GM19372 (cell line): ENCODE results near the gene HUS1.
"Not testable (repeated sequence)": the region's sequence is repeated elsewhere in the genome, so short reads cannot be mapped to it uniquely, and the experiment has no call there.

Experiments
- ATAC-seq: cut with Tn5 transposase; IDR thresholded peaks from one replicate; pipeline ENCODE4 v1.9.1; 2021; ENCODE audit warnings: mild to moderate bottlenecking, low read depth, moderate library complexity; ENCODE audit not compliant: unreplicated experiment

HUS1 gene

GRCh38 chr7:47946581-47947354, 32.6 kb downstream of the HUS1 start:
- ATAC-seq = no peak

DNA sequence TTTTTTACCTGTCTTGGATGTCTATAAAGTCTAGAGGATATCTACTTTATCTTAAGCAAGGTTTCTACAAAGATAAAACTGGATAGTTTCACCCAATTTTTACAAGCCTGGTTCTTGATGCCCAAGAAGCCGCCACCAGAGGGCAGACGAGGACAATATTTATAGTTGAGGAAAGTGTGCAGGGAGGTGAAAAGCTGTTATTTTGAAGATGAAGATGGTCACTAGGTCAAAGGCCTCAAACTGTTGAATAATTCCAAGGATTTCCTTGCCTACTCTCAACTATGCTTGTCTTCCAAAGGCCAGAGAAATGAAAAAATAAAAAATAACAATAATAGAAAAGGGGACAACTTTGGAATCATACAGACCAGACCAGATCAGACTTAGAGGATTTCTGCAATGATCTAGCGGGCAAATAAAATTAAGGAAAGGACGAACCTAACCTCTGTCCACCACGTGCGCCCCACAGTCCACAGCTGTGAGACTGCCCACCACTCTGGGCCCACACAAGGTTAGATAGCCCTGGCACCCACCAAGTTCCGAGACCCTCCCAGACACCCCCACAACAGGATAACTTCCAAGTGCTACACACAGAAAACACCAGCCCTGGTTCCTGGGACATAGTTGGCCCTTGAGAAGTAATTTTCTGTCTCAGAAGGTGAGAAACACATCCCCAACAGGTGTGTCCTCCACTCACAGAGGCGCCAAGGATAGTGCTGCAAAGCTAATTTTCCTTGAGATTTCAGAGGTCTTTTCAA, 34.0 kb downstream of the HUS1 start:
- ATAC-seq = peak; percentile 62

DNA sequence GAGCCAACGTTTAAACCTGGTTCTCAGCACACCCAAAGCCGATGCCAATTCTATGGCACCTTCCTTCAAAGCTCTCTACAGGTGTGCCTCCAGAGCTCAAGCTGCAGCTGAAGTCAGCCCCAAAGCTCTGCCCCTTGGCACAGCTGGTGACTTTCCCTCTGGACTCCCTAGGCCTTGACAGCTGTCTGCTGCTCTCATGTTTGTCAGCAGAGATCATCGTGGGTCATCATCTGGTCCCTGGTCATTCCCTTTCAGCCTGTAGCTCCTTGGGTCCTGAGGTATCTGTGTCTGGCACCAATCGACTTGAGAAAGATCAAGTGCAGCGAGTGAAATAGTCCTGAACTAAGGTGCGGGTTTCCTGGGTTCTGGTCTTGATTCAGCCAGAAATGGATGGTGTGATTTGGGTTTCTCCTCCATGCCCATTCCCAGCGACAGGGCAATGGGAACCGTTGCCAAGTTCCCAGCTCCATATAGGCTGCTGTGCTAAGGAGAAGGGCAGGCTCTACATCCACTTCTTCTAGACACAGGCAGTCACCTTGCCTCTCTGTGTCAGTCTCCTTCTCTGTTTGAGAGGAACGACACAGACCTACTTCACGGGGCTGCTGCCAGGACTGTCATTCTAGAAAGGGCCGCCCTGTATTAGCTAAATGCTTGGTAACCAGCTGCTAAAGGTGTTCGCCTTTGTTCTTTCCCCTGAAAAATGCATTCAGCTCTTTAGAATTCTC, 34.7 kb downstream of the HUS1 start:
- ATAC-seq = no peak

DNA sequence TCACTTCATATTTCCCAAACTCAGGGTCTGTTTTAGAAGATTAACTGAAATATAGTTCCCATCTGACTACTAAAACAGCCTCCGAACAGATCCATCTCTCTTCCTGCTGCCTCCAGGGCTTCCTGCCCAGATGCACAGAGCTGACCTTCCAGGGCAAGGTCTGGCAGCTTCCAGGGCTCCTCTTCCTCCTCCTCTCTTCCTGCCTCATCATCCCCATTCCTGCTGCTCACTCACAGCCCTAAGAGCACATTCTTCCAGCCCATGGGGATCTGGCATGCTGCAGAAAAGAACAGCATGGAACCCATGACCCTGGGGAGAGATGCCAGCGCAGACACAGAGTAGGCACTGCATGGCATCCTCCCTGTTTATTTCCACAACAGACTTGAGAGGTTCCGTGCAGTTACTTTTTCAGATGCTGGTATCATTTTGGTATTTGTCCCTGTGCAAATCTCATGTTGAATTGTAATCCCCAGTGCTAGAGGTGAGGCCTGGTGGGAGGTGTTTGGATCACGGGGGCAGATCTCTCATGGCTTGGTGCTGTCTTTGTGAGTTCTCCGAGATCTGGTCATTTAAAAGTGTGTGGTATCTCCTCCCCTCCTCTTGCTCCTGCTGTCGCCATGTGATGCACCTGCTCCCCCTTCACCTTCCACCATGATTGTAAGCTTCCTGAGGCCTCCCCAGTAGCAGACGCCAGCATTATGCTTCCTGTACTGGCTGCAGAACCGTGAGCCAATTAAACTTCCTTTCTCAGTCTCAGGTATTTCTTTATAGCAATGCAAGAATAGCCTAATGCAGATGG, 35.5 kb downstream of the HUS1 start:
- no peak for ATAC-seq

DNA sequence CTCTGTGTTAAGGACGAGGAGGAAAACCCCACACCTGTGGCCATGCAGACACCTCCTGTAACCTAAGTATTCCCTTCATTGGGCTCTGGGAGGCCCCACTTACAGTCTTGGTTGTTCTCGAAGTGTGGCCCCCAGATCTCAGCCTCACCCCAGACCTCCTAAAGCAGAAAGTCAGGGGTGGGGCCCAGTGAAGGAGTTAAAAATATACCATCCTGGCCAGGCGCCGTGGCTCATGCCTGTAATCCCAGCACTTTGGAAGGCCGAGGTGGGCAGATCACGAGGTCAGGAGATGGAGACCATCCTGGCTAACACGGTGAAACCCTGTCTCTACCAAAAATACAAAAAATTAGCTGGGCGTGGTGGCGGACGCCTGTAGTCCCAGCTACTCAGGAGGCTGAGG, 36.8 kb downstream of the HUS1 start:
- not testable (repeated sequence) for ATAC-seq

GRCh38 chr7:47942132-47942531, 37.3 kb downstream of the HUS1 start:
- ATAC-seq = no peak

- ATAC-seq = no peak
Observed at GRCh38 chr7:47941136-47941844, 38.1 kb downstream of the HUS1 start.

GRCh38 chr7:47940088-47941013, 39.1 kb downstream of the HUS1 start:
- no peak for ATAC-seq

DNA sequence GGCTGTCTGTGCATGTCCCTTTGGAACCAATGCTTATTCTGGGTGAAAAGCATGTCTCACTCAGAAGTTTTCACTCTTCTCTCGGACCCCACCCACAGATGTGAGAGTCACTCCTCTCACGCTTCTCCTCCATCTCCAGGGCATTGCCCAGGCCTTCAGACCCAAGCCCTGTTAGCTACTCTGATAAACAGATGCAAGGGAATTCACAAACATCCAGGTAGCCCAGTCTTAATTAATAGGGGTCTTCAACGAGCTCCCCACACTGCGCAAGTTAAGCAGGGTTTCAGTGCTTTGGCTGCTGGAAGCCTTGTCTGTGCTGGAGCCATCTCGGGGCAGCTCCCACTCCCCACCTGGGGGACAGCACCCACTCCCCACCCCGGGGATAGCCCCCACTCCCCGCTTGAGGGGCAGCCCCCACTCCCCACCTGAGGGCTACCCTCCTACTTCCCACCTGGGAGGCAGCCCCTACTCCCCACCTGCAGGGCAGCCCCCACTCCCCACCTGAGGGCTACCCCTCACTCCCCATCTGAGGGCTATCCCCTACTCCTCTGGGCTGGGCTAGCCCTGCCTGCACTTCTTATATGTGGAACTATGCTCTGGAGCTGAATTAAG, 39.9 kb downstream of the HUS1 start:
- no peak for ATAC-seq

DNA sequence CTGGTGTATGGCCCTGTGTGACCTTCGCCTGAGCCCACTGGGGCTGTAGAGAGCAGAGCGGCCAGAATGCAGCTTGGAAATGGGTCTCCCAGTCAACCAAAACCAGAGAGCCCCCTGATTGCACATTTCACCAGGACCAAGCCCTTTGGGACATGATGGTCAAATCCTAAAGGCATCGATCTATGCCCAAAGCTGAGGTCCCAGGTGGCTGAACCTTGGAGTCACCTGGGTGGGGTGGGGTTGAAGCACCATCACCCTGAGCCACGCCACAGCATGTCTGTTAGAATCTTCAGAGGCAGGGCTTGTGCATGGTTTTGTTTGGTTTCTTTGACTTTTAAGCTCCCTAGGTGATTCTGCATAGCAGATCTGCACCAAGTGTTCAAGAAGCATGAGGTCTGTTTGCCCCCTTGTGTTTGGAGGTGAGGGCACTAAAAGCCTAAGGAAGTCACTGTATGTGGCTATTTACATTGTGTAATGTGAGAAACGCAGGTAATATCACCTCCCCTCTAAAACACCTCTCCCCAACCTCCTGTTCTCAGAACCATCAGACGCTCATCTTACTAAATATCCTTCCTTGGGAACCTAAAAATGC, 40.7 kb downstream of the HUS1 start:
- ATAC-seq = no peak

DNA sequence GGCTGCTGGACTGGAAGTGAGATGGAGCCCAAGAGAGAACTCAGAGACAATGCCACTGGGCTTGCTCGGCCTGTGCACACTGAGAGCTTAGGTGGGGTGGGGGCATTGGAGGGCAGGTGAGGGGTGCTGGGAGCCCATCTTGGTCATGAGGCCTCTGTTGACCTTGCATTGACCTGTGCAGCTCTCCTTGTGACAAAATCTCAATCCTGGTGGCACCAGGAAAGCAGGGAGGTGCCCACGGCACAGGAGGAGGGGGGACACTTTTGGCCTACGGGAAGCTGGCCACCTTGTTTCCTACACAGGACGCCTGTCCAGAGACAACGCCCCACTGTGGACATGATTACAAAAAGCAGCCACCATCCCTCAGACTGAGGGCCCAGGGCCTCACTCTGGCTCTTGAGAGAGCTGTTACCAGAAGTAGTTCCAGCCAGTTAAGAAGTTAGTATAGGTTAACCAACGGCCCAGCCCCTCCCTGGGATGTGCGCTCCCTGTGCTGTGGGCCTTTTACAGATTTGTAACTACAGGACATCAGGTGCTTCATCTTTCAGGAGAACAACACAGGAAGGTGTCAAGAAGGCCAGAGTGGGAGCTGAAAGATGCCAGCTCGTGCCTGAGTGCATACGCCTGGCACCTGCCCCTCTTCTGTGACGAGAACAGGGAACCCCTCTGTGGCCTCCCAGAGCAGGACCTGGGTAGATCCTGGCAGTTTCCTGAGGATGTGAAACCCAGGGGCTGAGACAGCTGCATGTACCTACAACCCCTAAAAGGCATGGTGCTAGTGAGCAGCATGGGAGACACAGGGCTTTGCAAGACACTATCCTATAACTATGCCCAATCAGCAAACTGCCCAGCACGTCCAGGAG, 41.5 kb downstream of the HUS1 start:
- ATAC-seq = peak; percentile 29

GRCh38 chr7:47937065-47937687, 42.2 kb downstream of the HUS1 start:
- peak; percentile 98 for ATAC-seq

DNA sequence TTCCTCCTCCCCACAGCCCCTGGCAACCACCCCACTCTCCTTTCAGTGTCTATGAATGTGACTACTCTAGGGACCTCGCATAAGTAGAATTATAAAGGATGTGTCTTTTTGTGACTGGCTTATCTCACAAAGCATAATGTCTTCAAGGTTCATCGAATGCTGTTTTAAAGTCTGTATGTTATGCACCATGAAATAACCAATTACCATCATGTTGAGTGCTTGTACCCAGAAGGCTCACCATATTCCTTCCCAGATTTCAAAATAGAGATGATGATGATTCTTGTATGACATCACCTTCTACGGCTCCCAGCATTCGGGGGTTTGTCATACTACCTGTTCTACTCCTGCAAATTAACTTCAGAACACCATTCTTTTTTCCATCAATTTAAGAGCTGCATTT, 43.1 kb downstream of the HUS1 start:
- ATAC-seq = no peak

GRCh38 chr7:47935336-47935735, 44.1 kb downstream of the HUS1 start:
- no peak for ATAC-seq

- no peak for ATAC-seq
Observed at GRCh38 chr7:47934831-47935230, 44.6 kb downstream of the HUS1 start.

GRCh38 chr7:47933215-47933614, 46.2 kb downstream of the HUS1 start:
- ATAC-seq = no peak
